SIG-M5 (cell line): ENCODE results near the gene VAV2.
"Not testable (repeated sequence)": the region's sequence is repeated elsewhere in the genome, so short reads cannot be mapped to it uniquely, and the experiment has no call there.

Experiments
- DNase-seq: peaks from one replicate; lab custom pipeline; 2025; lab: John Stamatoyannopoulos, UW

Gene VAV2

GRCh38 chr9:133915534-133916158 is 76.5 kb downstream of the VAV2 start:
- DNase-seq, result no peak

- no peak for DNase-seq
These were observed 77.4 kb downstream of the VAV2 start for GRCh38 chr9:133914442-133915342.

- no peak for DNase-seq
These were observed 78.4 kb downstream of the VAV2 start for GRCh38 chr9:133913571-133914369.

- DNase-seq, result no peak
These were observed 81.1 kb downstream of the VAV2 start for GRCh38 chr9:133910855-133911514.

- DNase-seq, result no peak
These were observed 84.9 kb downstream of the VAV2 start for GRCh38 chr9:133906932-133907910.

GRCh38 chr9:133906218-133906617 is 85.9 kb downstream of the VAV2 start:
- DNase-seq, result no peak

- DNase-seq, result no peak
These were observed 86.6 kb downstream of the VAV2 start for GRCh38 chr9:133905493-133905892.

- DNase-seq, result no peak
These were observed 87.6 kb downstream of the VAV2 start for GRCh38 chr9:133904346-133905090.

GRCh38 chr9:133901184-133901835 is 90.8 kb downstream of the VAV2 start:
- DNase-seq, result no peak

GRCh38 chr9:133897675-133898074 is 94.4 kb downstream of the VAV2 start:
- no peak for DNase-seq

GRCh38 chr9:133896007-133896406 is 96.1 kb downstream of the VAV2 start:
- DNase-seq, result not testable (repeated sequence)

- DNase-seq, result no peak
These were observed 96.8 kb downstream of the VAV2 start for GRCh38 chr9:133895335-133895734.

- no peak for DNase-seq
These were observed 97.5 kb downstream of the VAV2 start for GRCh38 chr9:133894377-133895321.

GRCh38 chr9:133893191-133893994 is 98.7 kb downstream of the VAV2 start:
- no peak for DNase-seq

GRCh38 chr9:133892193-133892920 is 99.8 kb downstream of the VAV2 start:
- no peak for DNase-seq

- DNase-seq, result no peak
These were observed 100.4 kb downstream of the VAV2 start for GRCh38 chr9:133891741-133892140.

GRCh38 chr9:133890583-133890982 is 101.5 kb downstream of the VAV2 start:
- DNase-seq, result no peak
